Tibial artery (tissue), 4 donors: Measurements from ENCODE around the gene HBG2.

Experiments used
- DNase-seq, 2 donors: peaks; one replicate each; pipeline ENCODE4 v3.0.0-alpha.2; 2019
- H3K27ac ChIP-seq, 2 donors: fragments of 200-600 bp; sonication (generic) in 1 of 2; 1 replicate in 1 of 2; 2 replicates in 1 of 2; pipeline ENCODE4 v1.5.1; 2018 to 2019; ENCODE audit warnings: mild to moderate bottlenecking in 1 of 2
- H3K27me3 ChIP-seq, 2 donors: fragments of 200-600 bp; sonication (generic) in 1 of 2; one replicate each; pipeline versions ENCODE4 v1.5.1 to v1.6.0; 2016 to 2019
- H3K36me3 ChIP-seq, 3 donors: fragments of 200-600 bp; sonication (generic) in 2 of 3; one replicate each; pipeline ENCODE4 v1.5.1; 2016 to 2019; ENCODE audit warnings: mild to moderate bottlenecking in 2 of 3
- H3K4me1 ChIP-seq, 4 donors: fragments of 200-600 bp; sonication (generic) in 2 of 4; 1 replicate in 3 of 4; 2 replicates in 1 of 4; pipeline ENCODE4 v1.5.1; 2016 to 2019
- H3K4me3 ChIP-seq, 2 donors: fragments of 200-600 bp; sonication (generic) in 1 of 2; 1 replicate in 1 of 2; 2 replicates in 1 of 2; pipeline ENCODE4 v1.5.1; 2018 to 2019; ENCODE audit warnings: mild to moderate bottlenecking in 2 of 2
- H3K9me3 ChIP-seq, 3 donors: fragments of 200-600 bp; sonication (generic) in 1 of 3; one replicate each; pipeline ENCODE4 v1.5.1; 2016 to 2019
- CTCF ChIP-seq, 2 experiments: fragments of 200-600 bp in 1 of 2; fragments of 450-650 bp in 1 of 2; IDR thresholded peaks; one replicate each; pipeline ENCODE4 v1.5.1; 2017 to 2019; ENCODE audit warnings: antibody characterized with exemption in 2 of 2, mild to moderate bottlenecking in 1 of 2, moderate library complexity in 1 of 2
- intact Hi-C: fragments of 100-400 bp; cut with DNase I; formaldehyde crosslinking; loops from one replicate; pipeline ENCODE4 v1.15.0; 2023; ENCODE audit warnings: low total_unique reads

Gene HBG2

GRCh38 chr11:5284637-5285036, 30.1 kb upstream of the HBG2 start:
- no peaks in the 10 kb centered on the region for H3K36me3 ChIP-seq
- H3K9me3 ChIP-seq = no peaks in the 10 kb centered on the region
- no peak for DNase-seq
- no peak for TF ChIP-seq CTCF (IDR thresholded peaks at IDR 0.05)
- intact Hi-C loops = no loop called here
- no peaks in the 10 kb centered on the region for H3K27me3 ChIP-seq
- H3K4me3 ChIP-seq = no peak overlapping the region
- H3K4me1 ChIP-seq = peaks cover 0 to 8% (median 0%) of the 10 kb centered on the region in 4 donors
- no peak overlapping the region for H3K27ac ChIP-seq

- no peaks in the 10 kb centered on the region for H3K27me3 ChIP-seq
- DNase-seq = no peak
- no peaks in the 10 kb centered on the region for H3K36me3 ChIP-seq
- TF ChIP-seq CTCF (IDR thresholded peaks at IDR 0.05) = no peak
- no peak overlapping the region for H3K27ac ChIP-seq
- intact Hi-C loops = no loop called here
- H3K4me3 ChIP-seq = no peak overlapping the region
- no peaks in the 10 kb centered on the region for H3K9me3 ChIP-seq
- H3K4me1 ChIP-seq = peaks cover 0 to 8% (median 0%) of the 10 kb centered on the region in 4 donors
Observed at GRCh38 chr11:5283882-5284281, 29.3 kb upstream of the HBG2 start.

DNA sequence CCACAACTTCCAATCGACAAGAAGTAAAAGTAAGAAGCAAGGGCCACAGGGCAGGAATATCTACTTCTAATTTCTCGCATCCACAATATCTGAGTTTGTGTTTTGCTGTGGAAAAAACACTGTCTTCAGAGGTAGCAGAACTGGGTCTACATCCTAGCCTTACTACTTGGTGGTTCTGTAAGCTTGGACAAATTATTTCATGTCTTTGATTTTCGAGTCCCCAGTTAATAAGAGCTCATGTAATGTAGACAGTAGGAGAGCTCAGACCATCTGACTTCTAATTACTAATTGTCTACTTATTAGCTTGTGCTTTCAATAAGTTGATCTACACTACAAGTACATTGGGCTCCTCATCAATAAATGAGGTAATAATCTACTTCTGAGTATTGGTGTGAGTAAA, 28.5 kb upstream of the HBG2 start:
- no peaks in the 10 kb centered on the region for H3K9me3 ChIP-seq
- no peak overlapping the region for H3K27ac ChIP-seq
- no peaks in the 10 kb centered on the region for H3K36me3 ChIP-seq
- H3K27me3 ChIP-seq = no peaks in the 10 kb centered on the region
- intact Hi-C loops = no loop called here
- peaks cover 0 to 8% (median 0%) of the 10 kb centered on the region in 4 donors for H3K4me1 ChIP-seq
- no peak for DNase-seq
- H3K4me3 ChIP-seq = no peak overlapping the region
- TF ChIP-seq CTCF (IDR thresholded peaks at IDR 0.05) = no peak

DNA sequence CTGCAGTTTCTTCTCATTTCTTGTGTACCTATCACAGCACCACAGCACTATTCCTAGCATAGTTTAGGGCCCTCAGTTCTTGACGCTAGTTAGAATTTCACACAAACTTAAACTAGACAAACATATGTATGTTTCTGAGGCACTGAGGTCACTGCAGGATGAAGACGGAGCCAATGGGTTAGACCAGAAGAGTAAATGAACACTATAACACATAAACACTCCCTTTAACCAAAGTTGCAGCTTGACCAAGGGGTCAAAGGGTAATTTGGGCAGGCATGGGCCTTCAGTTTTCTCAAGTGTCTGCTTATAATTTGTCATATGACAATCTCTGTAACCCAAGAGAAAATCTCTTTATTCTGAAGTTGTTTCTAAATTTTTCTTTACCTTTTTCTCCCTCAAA, 28.0 kb upstream of the HBG2 start:
- no peak for TF ChIP-seq CTCF (IDR thresholded peaks at IDR 0.05)
- no peaks in the 10 kb centered on the region for H3K27me3 ChIP-seq
- intact Hi-C loops = no loop called here
- no peak overlapping the region for H3K4me3 ChIP-seq
- no peak for DNase-seq
- no peaks in the 10 kb centered on the region for H3K36me3 ChIP-seq
- no peaks in the 10 kb centered on the region for H3K9me3 ChIP-seq
- H3K27ac ChIP-seq = no peak overlapping the region
- H3K4me1 ChIP-seq = peaks cover 0 to 8% (median 0%) of the 10 kb centered on the region in 4 donors

GRCh38 chr11:5281596-5281995, 27.0 kb upstream of the HBG2 start:
- H3K4me3 ChIP-seq = no peak overlapping the region
- no peak overlapping the region for H3K27ac ChIP-seq
- intact Hi-C loops = no loop called here
- no peak for DNase-seq
- TF ChIP-seq CTCF (IDR thresholded peaks at IDR 0.05) = no peak
- H3K9me3 ChIP-seq = no peaks in the 10 kb centered on the region
- no peaks in the 10 kb centered on the region for H3K36me3 ChIP-seq
- H3K4me1 ChIP-seq = peaks cover 0 to 8% (median 0%) of the 10 kb centered on the region in 4 donors
- H3K27me3 ChIP-seq = no peaks in the 10 kb centered on the region

- peaks cover 0 to 8% (median 0%) of the 10 kb centered on the region in 4 donors for H3K4me1 ChIP-seq
- no peak overlapping the region for H3K4me3 ChIP-seq
- no peak for TF ChIP-seq CTCF (IDR thresholded peaks at IDR 0.05)
- H3K27ac ChIP-seq = no peak overlapping the region
- DNase-seq = peak; percentile 51 to 80
- H3K27me3 ChIP-seq = no peaks in the 10 kb centered on the region
- H3K36me3 ChIP-seq = no peaks in the 10 kb centered on the region
- no peaks in the 10 kb centered on the region for H3K9me3 ChIP-seq
- intact Hi-C loops = no loop called here
Observed at GRCh38 chr11:5280582-5281102, 26.1 kb upstream of the HBG2 start.
